GM18858 (cell line): ENCODE measurements around the gene CREB3.

Experiments used
- ATAC-seq: cut with Tn5 transposase; IDR thresholded peaks from one replicate; pipeline ENCODE4 v1.9.1; 2021; ENCODE audit not compliant: unreplicated experiment

CREB3 gene

GRCh38 chr9:35748242-35748857, 15.9 kb downstream of the CREB3 start:
- ATAC-seq, result no peak

GRCh38 chr9:35748858-35749514, 16.5 kb downstream of the CREB3 start, which contains the start of the genes GBA2 and RGP1:
TSS of gene GBA2 (minus strand) at chr9:35749228. CDS start at chr9:35748704, 524 bp downstream.
TSS of gene RGP1 (plus strand) at chr9:35749287. CDS start at chr9:35749756, 469 bp downstream.
- peak; percentile 63 for ATAC-seq

- peak; percentile 11 for ATAC-seq
Measured at GRCh38 chr9:35749515-35750255, 17.2 kb downstream of the CREB3 start.

- ATAC-seq, result no peak
Measured at GRCh38 chr9:35750256-35750531, 17.7 kb downstream of the CREB3 start.

GRCh38 chr9:35753466-35753865, 21.0 kb downstream of the CREB3 start:
- no peak for ATAC-seq

GRCh38 chr9:35754264-35754663, 21.8 kb downstream of the CREB3 start, which contains the start of gene MSMP:
TSS of gene MSMP (minus strand) at chr9:35754276. CDS start at chr9:35754129, 147 bp downstream.
- ATAC-seq, result no peak

GRCh38 chr9:35755071-35755470, 22.6 kb downstream of the CREB3 start:
- ATAC-seq, result no peak

GRCh38 chr9:35756275-35757225, 24.1 kb downstream of the CREB3 start:
- ATAC-seq, result no peak

GRCh38 chr9:35757226-35757891, 24.9 kb downstream of the CREB3 start:
- no peak for ATAC-seq

- no peak for ATAC-seq
Measured at GRCh38 chr9:35757892-35758275, 25.4 kb downstream of the CREB3 start.

GRCh38 chr9:35758475-35759050, 26.1 kb downstream of the CREB3 start:
- no peak for ATAC-seq

- ATAC-seq, result no peak
Measured at GRCh38 chr9:35759795-35760194, 27.3 kb downstream of the CREB3 start.

- ATAC-seq, result no peak
Measured at GRCh38 chr9:35760651-35761050, 28.2 kb downstream of the CREB3 start.

GRCh38 chr9:35763181-35763580, 30.7 kb downstream of the CREB3 start:
- ATAC-seq, result no peak

GRCh38 chr9:35763803-35764202, 31.3 kb downstream of the CREB3 start:
- ATAC-seq, result no peak

GRCh38 chr9:35766997-35767396, 34.5 kb downstream of the CREB3 start:
- no peak for ATAC-seq

GRCh38 chr9:35767458-35767857, 35.0 kb downstream of the CREB3 start:
- ATAC-seq, result no peak

GRCh38 chr9:35769763-35770162, 37.3 kb downstream of the CREB3 start:
- ATAC-seq, result no peak

GRCh38 chr9:35771075-35771433, 38.6 kb downstream of the CREB3 start:
- no peak for ATAC-seq

GRCh38 chr9:35771534-35771933, 39.1 kb downstream of the CREB3 start:
- ATAC-seq, result no peak
